ENCODE results near the gene RAB6A. TPM values are rescaled to one million over a fixed set of nuclear protein-coding genes. Genes with fewer than 3 reads are reported as not detected.

The RAB6A gene
- total RNA-seq (100 to 1,000 TPM in 3 of 5 donors, 10 to 100 TPM in 2; 58.1 to 118 (median 102) TPM), total RNA-seq (64.5 to 137 (median 94.7) reads per million in 29 experiments)
- 74.0 TPM for total RNA-seq (2013)

GRCh38 chr11:73760679-73761402 lies at the start of gene RAB6A:
Gene RAB6A, minus strand, starts transcription at chr11:73761074. Its CDS starts 439 bp downstream, at chr11:73760635.
- Histone ChIP-seq H3K9me3 (no peaks in the 10 kb centered on the region), H3K4me1 (ENCODE audit: control insufficient read depth in 1 of 2, extremely low read depth in 1 of 2, insufficient read depth in 2 of 2, low read length in 2 of 2) (peaks cover 12 to 14% of the 10 kb centered on the region in 2 experiments), H3K27ac (ENCODE audit: low read length) (peak within 1 kb of the TSS; percentile 74), H3K36me3 (ENCODE audit: control insufficient read depth in 2 of 2, extremely low read depth in 1 of 2, insufficient read depth in 1 of 2, low read length in 1 of 2) (no peaks in the 10 kb centered on the region), H3K27me3 (replicated peaks in 1 of 2; ENCODE audit: control insufficient read depth in 2 of 2, extremely low read depth in 1 of 2, insufficient read depth in 2 of 2, low read length in 1 of 2) (peaks cover 0 to 7% of the 10 kb centered on the region in 2 experiments), H3K4me3 (ENCODE audit: control insufficient read depth in 1 of 2, extremely low read depth in 1 of 2, low read length in 1 of 2) (peak within 1 kb of the TSS; percentile 84 to 94)
- H3K27me3 Mint-ChIP-seq: no peaks in the 10 kb centered on the region
- CTCF ChIA-PET: interaction anchor here in 1 of 2 donors (1.0 to 3.5 kb wide), 4 partner anchors 18 to 134 kb away, joined by 3 to 40 read pairs (median 4); partner anchors contain the start of gene MRPL48
- under 1% methylated on average over 74 of the region's 74 CpGs for WGBS (ENCODE audit: insufficient coverage)
- peak within 1 kb of the TSS; percentile 88 to 98 (median 90) for H3K4me3 Mint-ChIP-seq
- H3K27ac Mint-ChIP-seq: peak within 1 kb of the TSS; percentile 88 to 96
- peaks cover 2% of the 10 kb centered on the region for H3K36me3 Mint-ChIP-seq
- H3K9me3 Mint-ChIP-seq: no peaks in the 10 kb centered on the region
- peak; percentile 97 to 100 (median 100) for DNase-seq
- peaks cover 32 to 38% (median 35%) of the 10 kb centered on the region in 3 donors for H3K4me1 Mint-ChIP-seq
- peak; percentile 90 to 95 (median 92) for ATAC-seq (replicated peaks in 1 of 4)
- POLR2A ChIA-PET: interaction anchor here (0.5 to 2.1 kb wide), 5 partner anchors 15 to 91 kb away, joined by 4 to 29 read pairs (median 6); partner anchors contain the start of gene MRPL48 (in 1 of the 2)

- H3K36me3 Mint-ChIP-seq: peaks cover 42% of the 10 kb centered on the region
- POLR2A ChIA-PET: no interaction called here
- DNase-seq (no peak), ATAC-seq (replicated peaks in 1 of 4) (no peak)
- peaks cover 4 to 14% of the 10 kb centered on the region in 2 donors for H3K36me3 ChIP-seq (ENCODE audit: control insufficient read depth in 2 of 2, extremely low read depth in 1 of 2, insufficient read depth in 1 of 2, low read length in 1 of 2)
- H3K27ac Mint-ChIP-seq: no peak overlapping the region
- no peak overlapping the region for H3K4me3 Mint-ChIP-seq
- WGBS (ENCODE audit: insufficient coverage): no CpG with 5 or more reads among the region's 1 CpG
- no peaks in the 10 kb centered on the region for H3K27me3 ChIP-seq (replicated peaks in 1 of 2; ENCODE audit: control insufficient read depth in 2 of 2, extremely low read depth in 1 of 2, insufficient read depth in 2 of 2, low read length in 1 of 2)
- no peaks in the 10 kb centered on the region for H3K9me3 Mint-ChIP-seq
- H3K9me3 ChIP-seq: no peaks in the 10 kb centered on the region
- no peak overlapping the region for H3K4me3 ChIP-seq (ENCODE audit: control insufficient read depth in 1 of 2, extremely low read depth in 1 of 2, low read length in 1 of 2)
- no peak overlapping the region for H3K27ac ChIP-seq (ENCODE audit: low read length)
- CTCF ChIA-PET: no interaction called here
- no peaks in the 10 kb centered on the region for H3K27me3 Mint-ChIP-seq
- peaks cover 0 to 7% (median 7%) of the 10 kb centered on the region in 3 donors for H3K4me1 Mint-ChIP-seq
- H3K4me1 ChIP-seq (ENCODE audit: control insufficient read depth in 1 of 2, extremely low read depth in 1 of 2, insufficient read depth in 2 of 2, low read length in 2 of 2): no peaks in the 10 kb centered on the region
Observed at GRCh38 chr11:73810637-73811036, 49.8 kb upstream of the RAB6A start.

DNA sequence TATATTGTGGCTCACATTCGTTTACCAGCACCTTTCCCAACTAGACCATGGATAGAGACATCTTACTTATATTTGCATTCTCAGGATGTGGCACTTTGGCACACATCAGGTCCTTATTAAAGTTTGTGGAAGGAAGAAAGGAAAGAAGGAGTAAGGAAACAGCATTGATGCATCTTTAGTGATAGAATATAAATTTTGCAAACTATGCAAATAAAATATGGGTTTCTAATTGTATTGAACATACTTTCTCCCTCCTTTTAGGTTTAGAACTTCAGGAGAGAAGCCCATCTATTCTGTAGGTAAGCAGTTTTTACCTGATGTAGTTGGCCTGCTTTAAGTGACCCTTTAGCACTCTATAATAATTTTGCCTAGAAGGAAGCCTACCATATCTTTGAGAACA lies 47.2 kb upstream of the RAB6A start:
- Mint-ChIP-seq H3K36me3 (peaks cover 41% of the 10 kb centered on the region), H3K27me3 (no peaks in the 10 kb centered on the region), H3K27ac (no peak overlapping the region), H3K4me1 (peaks cover 0 to 15% (median 8%) of the 10 kb centered on the region in 3 donors), H3K4me3 (no peak overlapping the region), H3K9me3 (no peaks in the 10 kb centered on the region)
- Histone ChIP-seq H3K9me3 (no peaks in the 10 kb centered on the region), H3K4me3 (ENCODE audit: control insufficient read depth in 1 of 2, extremely low read depth in 1 of 2, low read length in 1 of 2) (no peak overlapping the region), H3K4me1 (ENCODE audit: control insufficient read depth in 1 of 2, extremely low read depth in 1 of 2, insufficient read depth in 2 of 2, low read length in 2 of 2) (no peaks in the 10 kb centered on the region), H3K36me3 (ENCODE audit: control insufficient read depth in 2 of 2, extremely low read depth in 1 of 2, insufficient read depth in 1 of 2, low read length in 1 of 2) (peaks cover 4 to 14% of the 10 kb centered on the region in 2 donors), H3K27me3 (replicated peaks in 1 of 2; ENCODE audit: control insufficient read depth in 2 of 2, extremely low read depth in 1 of 2, insufficient read depth in 2 of 2, low read length in 1 of 2) (no peaks in the 10 kb centered on the region), H3K27ac (ENCODE audit: low read length) (no peak overlapping the region)
- DNase-seq (no peak), ATAC-seq (replicated peaks in 1 of 4) (no peak)
- no CpG with 5 or more reads among the region's 1 CpG for WGBS (ENCODE audit: insufficient coverage)
- POLR2A ChIA-PET: no interaction called here
- CTCF ChIA-PET: no interaction called here

GRCh38 chr11:73804712-73805111 lies 43.8 kb upstream of the RAB6A start:
- no peaks in the 10 kb centered on the region for H3K27me3 ChIP-seq (replicated peaks in 1 of 2; ENCODE audit: control insufficient read depth in 2 of 2, extremely low read depth in 1 of 2, insufficient read depth in 2 of 2, low read length in 1 of 2)
- no peaks in the 10 kb centered on the region for H3K4me1 ChIP-seq (ENCODE audit: control insufficient read depth in 1 of 2, extremely low read depth in 1 of 2, insufficient read depth in 2 of 2, low read length in 2 of 2)
- H3K4me3 ChIP-seq (ENCODE audit: control insufficient read depth in 1 of 2, extremely low read depth in 1 of 2, low read length in 1 of 2): no peak overlapping the region
- POLR2A ChIA-PET: no interaction called here
- Mint-ChIP-seq H3K9me3 (no peaks in the 10 kb centered on the region), H3K27ac (no peak overlapping the region), H3K4me1 (peaks cover 3 to 10% (median 8%) of the 10 kb centered on the region in 3 donors), H3K36me3 (peaks cover 34% of the 10 kb centered on the region), H3K4me3 (no peak overlapping the region), H3K27me3 (no peaks in the 10 kb centered on the region)
- no peak for DNase-seq
- no peak overlapping the region for H3K27ac ChIP-seq (ENCODE audit: low read length)
- CTCF ChIA-PET: no interaction called here
- no peak for ATAC-seq (replicated peaks in 1 of 4)
- peaks cover 0 to 14% of the 10 kb centered on the region in 2 donors for H3K36me3 ChIP-seq (ENCODE audit: control insufficient read depth in 2 of 2, extremely low read depth in 1 of 2, insufficient read depth in 1 of 2, low read length in 1 of 2)
- no peaks in the 10 kb centered on the region for H3K9me3 ChIP-seq

- H3K4me3 Mint-ChIP-seq: no peak overlapping the region
- POLR2A ChIA-PET: no interaction called here
- no peaks in the 10 kb centered on the region for H3K9me3 Mint-ChIP-seq
- no CpG with 5 or more reads among the region's 1 CpG for WGBS (ENCODE audit: insufficient coverage)
- Histone ChIP-seq H3K4me3 (ENCODE audit: control insufficient read depth in 1 of 2, extremely low read depth in 1 of 2, low read length in 1 of 2) (no peak overlapping the region), H3K36me3 (ENCODE audit: control insufficient read depth in 2 of 2, extremely low read depth in 1 of 2, insufficient read depth in 1 of 2, low read length in 1 of 2) (peaks cover 0 to 19% of the 10 kb centered on the region in 2 donors), H3K27me3 (replicated peaks in 1 of 2; ENCODE audit: control insufficient read depth in 2 of 2, extremely low read depth in 1 of 2, insufficient read depth in 2 of 2, low read length in 1 of 2) (no peaks in the 10 kb centered on the region), H3K9me3 (no peaks in the 10 kb centered on the region), H3K27ac (ENCODE audit: low read length) (no peak overlapping the region), H3K4me1 (ENCODE audit: control insufficient read depth in 1 of 2, extremely low read depth in 1 of 2, insufficient read depth in 2 of 2, low read length in 2 of 2) (no peaks in the 10 kb centered on the region)
- no peak overlapping the region for H3K27ac Mint-ChIP-seq
- DNase-seq: no peak
- peaks cover 3 to 10% (median 8%) of the 10 kb centered on the region in 3 donors for H3K4me1 Mint-ChIP-seq
- H3K27me3 Mint-ChIP-seq: no peaks in the 10 kb centered on the region
- CTCF ChIA-PET: no interaction called here
- peaks cover 24% of the 10 kb centered on the region for H3K36me3 Mint-ChIP-seq
- ATAC-seq (replicated peaks in 1 of 4): no peak
Observed at GRCh38 chr11:73801136-73801535, 40.3 kb upstream of the RAB6A start.

- ChIA-PET CTCF (no interaction called here), POLR2A (no interaction called here)
- no peaks in the 10 kb centered on the region for H3K4me1 ChIP-seq (ENCODE audit: control insufficient read depth in 1 of 2, extremely low read depth in 1 of 2, insufficient read depth in 2 of 2, low read length in 2 of 2)
- H3K27me3 ChIP-seq (replicated peaks in 1 of 2; ENCODE audit: control insufficient read depth in 2 of 2, extremely low read depth in 1 of 2, insufficient read depth in 2 of 2, low read length in 1 of 2): no peaks in the 10 kb centered on the region
- WGBS (ENCODE audit: insufficient coverage): no CpG with 5 or more reads among the region's 4 CpGs
- H3K9me3 ChIP-seq: no peaks in the 10 kb centered on the region
- H3K27ac Mint-ChIP-seq: no peak overlapping the region
- no peak overlapping the region for H3K4me3 ChIP-seq (ENCODE audit: control insufficient read depth in 1 of 2, extremely low read depth in 1 of 2, low read length in 1 of 2)
- H3K4me1 Mint-ChIP-seq: peaks cover 3 to 8% (median 6%) of the 10 kb centered on the region in 3 donors
- peaks cover 0 to 13% of the 10 kb centered on the region in 2 donors for H3K36me3 ChIP-seq (ENCODE audit: control insufficient read depth in 2 of 2, extremely low read depth in 1 of 2, insufficient read depth in 1 of 2, low read length in 1 of 2)
- DNase-seq: no peak
- ATAC-seq (replicated peaks in 1 of 4): no peak
- no peaks in the 10 kb centered on the region for H3K9me3 Mint-ChIP-seq
- peaks cover 19% of the 10 kb centered on the region for H3K36me3 Mint-ChIP-seq
- H3K4me3 Mint-ChIP-seq: no peak overlapping the region
- H3K27ac ChIP-seq (ENCODE audit: low read length): no peak overlapping the region
- H3K27me3 Mint-ChIP-seq: no peaks in the 10 kb centered on the region
Observed at GRCh38 chr11:73800276-73800806, 39.5 kb upstream of the RAB6A start.

Data from T-cell (primary cell).